ENCODE measurements around the gene ZNF438. TPM values are rescaled to one million over a fixed set of nuclear protein-coding genes. Genes with fewer than 3 reads are reported as not detected.

Gene ZNF438
- total RNA-seq, 1 experiment from 2014 or later: 0.83 TPM

DNA sequence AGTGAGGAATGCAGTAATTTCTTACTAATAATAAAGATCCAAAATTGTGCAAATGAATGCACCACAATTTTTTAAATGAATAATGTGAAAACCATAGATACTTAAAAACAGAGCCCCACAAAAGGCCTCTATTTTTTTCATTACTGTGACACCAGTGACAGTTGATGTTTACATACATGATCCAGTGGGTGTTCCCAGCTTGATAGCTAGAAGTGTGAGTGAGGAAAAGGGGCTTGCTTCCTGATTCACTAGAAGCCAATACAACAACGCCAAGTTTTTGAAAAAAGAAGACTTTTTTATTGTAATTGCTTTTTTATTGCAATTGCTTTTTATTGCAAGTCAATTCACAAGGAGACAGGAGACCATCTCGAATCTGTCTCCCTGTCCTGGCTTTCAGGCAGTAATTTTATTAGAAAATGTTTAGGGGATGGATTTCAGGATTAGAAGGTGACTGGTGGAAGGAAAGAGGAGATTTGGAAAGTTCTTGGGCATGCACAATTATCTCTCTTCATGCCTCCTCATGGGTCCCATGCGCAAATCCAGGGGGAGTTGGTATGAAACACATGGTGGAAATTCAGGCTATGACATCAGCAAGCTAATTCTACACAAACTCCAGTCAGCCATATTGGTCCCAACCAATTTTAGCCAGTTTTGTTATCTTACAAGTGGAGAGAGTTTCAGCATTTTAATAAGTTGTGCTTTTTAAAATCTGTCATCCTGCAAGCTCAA, 44.4 kb upstream of the ZNF438 start:
- Mint-ChIP-seq H3K9me3 (peaks cover 0 to 2% of the 10 kb centered on the region in 2 experiments; a peak in 2 of 5 replicates), H3K27me3 (ENCODE audit: low read depth) (no peaks in the 10 kb centered on the region), H3K4me1 (peaks cover 22 to 30% of the 10 kb centered on the region in 2 experiments), H3K36me3 (ENCODE audit: insufficient read depth in 1 of 3, low read depth in 3 of 3) (peaks cover 0 to 4% (median 0%) of the 10 kb centered on the region in 3 experiments; a peak in 1 of 7 replicates), H3K4me3 (no peak overlapping the region), H3K27ac (no peak overlapping the region)
- Histone ChIP-seq H3K56ac (ENCODE audit: insufficient read length, low read depth, low read length) (no peak overlapping the region), H4K91ac (ENCODE audit: insufficient read length, low read depth, low read length) (no peak overlapping the region), H2BK120ac (ENCODE audit: low read depth, low read length, poor library complexity, severe bottlenecking) (no peak overlapping the region), H4K5ac (ENCODE audit: insufficient read length, low read depth, low read length) (no peak overlapping the region), H2AK5ac (ENCODE audit: insufficient read length, low read length) (no peak overlapping the region), H2AFZ (ENCODE audit: low read length) (no peak overlapping the region), H4K20me1 (ENCODE audit: control insufficient read depth, insufficient read depth, insufficient read length) (no peaks in the 10 kb centered on the region), H3K18ac (ENCODE audit: insufficient read length, low read depth, low read length) (no peak overlapping the region), H4K8ac (replicated peaks; ENCODE audit: insufficient read length, low read depth, low read length) (no peak overlapping the region), H3K4me1 (ENCODE audit: insufficient read depth, low read length) (peaks cover 4% of the 10 kb centered on the region; the same call in 1 of the 2 replicates), H3K9me3 (ENCODE audit: control insufficient read depth, low read depth, low read length) (no peaks in the 10 kb centered on the region), H3K4ac (ENCODE audit: low read depth, low read length) (no peak overlapping the region), H3K4me2 (ENCODE audit: insufficient read depth, insufficient read length, low read length) (no peak overlapping the region), H2BK15ac (ENCODE audit: low read depth, low read length) (no peak overlapping the region), H3T11ph (ENCODE audit: low read length) (no peak overlapping the region), H3K14ac (ENCODE audit: insufficient read depth, low read length) (no peak overlapping the region), H3K23me2 (ENCODE audit: insufficient read length, low read depth, low read length, poor library complexity, severe bottlenecking) (no peaks in the 10 kb centered on the region), H3K23ac (ENCODE audit: insufficient read length, low read depth, low read length) (no peak overlapping the region), H3K27ac (ENCODE audit: insufficient read length, low read depth, low read length) (no peak overlapping the region), H3K79me2 (ENCODE audit: insufficient read depth, low read length) (no peaks in the 10 kb centered on the region), H2BK12ac (ENCODE audit: insufficient read length, low read depth, low read length) (no peak overlapping the region), H2BK5ac (ENCODE audit: insufficient read length, low read length) (no peak overlapping the region), H3K79me1 (ENCODE audit: insufficient read depth, low read depth, low read length, poor library complexity, severe bottlenecking) (no peaks in the 10 kb centered on the region), H2BK20ac (ENCODE audit: low read depth, low read length, poor library complexity, severe bottlenecking) (no peak overlapping the region), H3K27me3 (ENCODE audit: insufficient read depth, low read length) (no peaks in the 10 kb centered on the region; the same call in 1 of the 2 replicates), H3K9ac (ENCODE audit: extremely low read depth, insufficient read length, low read length) (no peak overlapping the region)
- DNase-seq: no peak
- TF ChIP-seq, protein P1, sequence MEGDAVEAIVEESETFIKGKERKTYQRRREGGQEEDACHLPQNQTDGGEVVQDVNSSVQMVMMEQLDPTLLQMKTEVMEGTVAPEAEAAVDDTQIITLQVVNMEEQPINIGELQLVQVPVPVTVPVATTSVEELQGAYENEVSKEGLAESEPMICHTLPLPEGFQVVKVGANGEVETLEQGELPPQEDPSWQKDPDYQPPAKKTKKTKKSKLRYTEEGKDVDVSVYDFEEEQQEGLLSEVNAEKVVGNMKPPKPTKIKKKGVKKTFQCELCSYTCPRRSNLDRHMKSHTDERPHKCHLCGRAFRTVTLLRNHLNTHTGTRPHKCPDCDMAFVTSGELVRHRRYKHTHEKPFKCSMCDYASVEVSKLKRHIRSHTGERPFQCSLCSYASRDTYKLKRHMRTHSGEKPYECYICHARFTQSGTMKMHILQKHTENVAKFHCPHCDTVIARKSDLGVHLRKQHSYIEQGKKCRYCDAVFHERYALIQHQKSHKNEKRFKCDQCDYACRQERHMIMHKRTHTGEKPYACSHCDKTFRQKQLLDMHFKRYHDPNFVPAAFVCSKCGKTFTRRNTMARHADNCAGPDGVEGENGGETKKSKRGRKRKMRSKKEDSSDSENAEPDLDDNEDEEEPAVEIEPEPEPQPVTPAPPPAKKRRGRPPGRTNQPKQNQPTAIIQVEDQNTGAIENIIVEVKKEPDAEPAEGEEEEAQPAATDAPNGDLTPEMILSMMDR (conservative IDR thresholded peaks at IDR 0.05): no peak
- WGBS (ENCODE audit: extremely low coverage, insufficient read length, low lambda C conversion rate): no CpG with 5 or more reads among the region's 3 CpGs
